Activated CD4-positive, alpha-beta T cell treated with anti-CD3 and anti-CD28 coated beads for 24 hours (primary cell): ENCODE data around the gene MR1.
"Not testable (repeated sequence)": the region's sequence is repeated elsewhere in the genome, so short reads cannot be mapped to it uniquely, and the experiment has no call there.

Experiments
- DNase-seq, 2 donors: peaks; one replicate each; pipeline ENCODE4 v3.0.0-alpha.2; 2020; ENCODE audit warnings: low read depth in 2 of 2

Gene MR1

DNA sequence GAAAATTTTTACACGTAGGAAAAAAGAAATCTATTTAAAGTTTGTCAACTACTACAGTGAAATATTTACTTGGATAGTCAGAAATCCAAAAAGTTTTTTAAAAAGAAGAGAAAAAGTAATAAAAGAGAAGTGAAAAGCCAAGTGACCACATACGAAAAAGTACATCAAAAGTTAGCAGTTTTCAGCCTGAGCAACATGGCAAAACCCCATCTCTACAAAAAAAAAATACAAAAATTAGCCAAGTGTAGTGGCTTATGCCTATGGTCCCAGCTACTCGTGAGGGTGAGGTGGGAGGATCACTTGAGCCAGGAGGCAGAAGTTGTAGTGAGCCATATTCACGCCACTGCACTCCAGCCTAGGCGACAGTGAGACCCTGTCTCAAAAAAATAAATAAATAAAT, 5.2 kb upstream of the MR1 start:
- no peak for DNase-seq

DNA sequence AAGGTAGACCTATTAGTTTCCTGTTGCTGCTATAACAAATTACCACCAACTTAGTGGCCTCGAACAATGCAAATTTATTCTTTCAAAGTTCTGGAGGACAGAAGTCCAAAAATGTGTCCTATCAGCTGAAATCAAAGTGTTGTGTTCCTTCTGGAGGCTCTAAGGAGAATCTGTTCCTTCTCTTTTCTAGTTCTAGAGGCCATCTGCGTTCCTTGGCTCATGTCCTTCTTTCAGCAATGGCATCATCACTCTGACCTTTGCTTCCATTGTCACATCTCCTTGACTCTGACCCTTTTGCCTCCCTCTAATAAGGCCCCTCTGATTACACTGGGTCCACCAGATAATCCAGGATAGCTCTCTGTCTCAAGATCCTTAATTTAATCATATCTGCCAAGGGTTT, 1.2 kb upstream of the MR1 start:
- DNase-seq = no peak

DNA sequence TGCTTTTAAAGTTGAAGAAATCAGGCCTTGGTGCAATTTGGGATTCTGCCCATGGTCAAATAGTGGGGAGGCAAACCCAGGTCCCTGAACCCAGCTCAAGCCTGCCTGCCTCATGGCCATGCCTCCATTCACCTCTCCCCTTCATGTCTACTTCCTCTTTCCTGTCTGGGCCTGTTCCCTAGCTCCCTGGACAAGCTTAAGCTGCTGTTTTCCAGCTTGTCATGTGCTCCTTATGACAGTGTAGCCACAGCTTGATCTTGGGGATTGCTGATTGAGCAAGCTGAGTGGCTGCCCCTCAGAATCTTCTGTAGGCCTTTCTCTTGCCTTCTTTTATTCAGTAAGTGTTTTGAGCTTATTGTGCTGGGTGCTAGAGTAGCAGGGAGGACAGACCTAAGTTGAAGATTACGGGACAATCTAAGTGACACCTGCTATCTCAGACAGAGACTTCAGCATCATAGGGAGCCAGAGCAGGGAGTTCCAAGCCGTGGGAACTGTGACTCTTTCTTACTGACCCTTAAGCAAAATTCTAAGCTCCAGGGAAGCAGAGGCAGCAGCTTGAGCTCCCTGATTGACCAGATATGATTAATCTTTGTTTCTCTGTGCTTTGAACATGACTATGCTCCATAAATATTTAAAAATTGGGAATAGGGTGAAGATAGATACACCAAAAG, 520 bp upstream of the MR1 start:
- no peak for DNase-seq

DNA sequence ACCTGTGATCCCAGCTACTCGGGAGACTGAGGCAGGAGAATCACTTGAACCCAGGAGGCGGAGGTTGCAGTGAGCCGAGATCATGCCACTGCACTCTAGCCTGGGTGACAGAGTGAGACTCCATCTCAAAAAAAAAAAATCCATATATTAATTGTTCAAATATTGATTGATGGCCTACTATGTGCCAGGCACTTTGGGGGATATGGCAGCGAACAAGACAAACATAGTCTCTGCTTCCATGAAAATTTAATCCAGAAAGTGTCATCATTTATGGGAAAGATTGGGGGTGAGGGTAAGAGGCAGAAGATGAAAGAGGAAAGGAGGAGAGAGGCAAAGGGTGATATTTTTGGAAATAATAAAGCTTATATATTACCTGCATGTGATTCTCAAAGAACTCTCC, 1.4 kb downstream of the MR1 start:
- DNase-seq = not testable (repeated sequence)

DNA sequence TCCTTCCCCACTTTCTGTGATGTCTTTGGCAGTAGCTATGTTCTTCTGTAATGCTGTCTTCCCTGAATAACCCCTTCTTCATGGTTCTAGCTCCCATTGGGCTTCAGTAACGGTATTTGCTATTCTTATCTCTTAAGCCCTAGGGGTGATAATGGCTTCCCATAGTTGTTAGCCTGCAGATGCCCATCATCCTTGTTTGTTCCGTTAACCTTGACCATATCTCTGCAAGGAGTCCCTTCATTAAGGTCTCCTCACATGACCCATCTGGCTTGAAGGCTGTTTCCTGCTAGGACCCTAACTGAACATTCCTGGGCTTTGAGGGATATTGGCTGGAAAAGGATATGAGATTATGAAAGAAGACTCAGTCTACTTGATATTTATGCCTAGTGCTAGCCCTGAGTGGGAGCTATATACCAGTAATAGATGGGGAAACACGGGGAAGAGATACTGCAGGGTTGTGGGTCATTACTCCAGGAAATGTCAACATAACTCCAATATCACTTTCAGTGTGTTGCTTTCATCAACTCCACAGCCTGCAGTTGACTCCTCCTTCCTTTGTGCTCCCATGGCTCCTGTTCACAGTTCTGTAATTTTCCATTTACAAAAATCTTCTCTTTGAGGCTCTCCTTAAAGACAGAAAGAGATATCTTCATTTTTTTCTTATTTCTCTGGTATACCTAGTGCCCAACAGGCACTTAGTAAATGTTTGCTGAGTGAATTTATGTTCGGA, 2.5 kb downstream of the MR1 start:
- no peak for DNase-seq

DNA sequence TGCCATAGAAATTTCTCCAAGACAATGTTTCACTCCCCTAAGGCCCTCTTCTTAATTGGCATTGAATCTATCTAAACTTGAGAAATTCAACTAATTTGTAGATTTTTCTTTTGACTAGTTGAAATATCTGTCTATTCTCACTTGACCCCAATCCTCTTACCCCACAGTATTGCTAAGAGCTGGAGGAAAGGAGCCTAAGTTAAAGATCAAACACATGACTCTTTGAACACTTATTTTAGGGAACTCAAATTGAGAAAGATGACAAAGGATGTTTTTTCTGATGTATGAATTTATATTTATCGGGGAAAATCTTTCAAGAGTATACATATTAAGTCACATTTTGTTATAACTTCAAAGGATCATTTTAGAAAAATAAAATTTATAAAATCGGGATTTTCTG, 3.6 kb downstream of the MR1 start:
- DNase-seq = no peak

DNA sequence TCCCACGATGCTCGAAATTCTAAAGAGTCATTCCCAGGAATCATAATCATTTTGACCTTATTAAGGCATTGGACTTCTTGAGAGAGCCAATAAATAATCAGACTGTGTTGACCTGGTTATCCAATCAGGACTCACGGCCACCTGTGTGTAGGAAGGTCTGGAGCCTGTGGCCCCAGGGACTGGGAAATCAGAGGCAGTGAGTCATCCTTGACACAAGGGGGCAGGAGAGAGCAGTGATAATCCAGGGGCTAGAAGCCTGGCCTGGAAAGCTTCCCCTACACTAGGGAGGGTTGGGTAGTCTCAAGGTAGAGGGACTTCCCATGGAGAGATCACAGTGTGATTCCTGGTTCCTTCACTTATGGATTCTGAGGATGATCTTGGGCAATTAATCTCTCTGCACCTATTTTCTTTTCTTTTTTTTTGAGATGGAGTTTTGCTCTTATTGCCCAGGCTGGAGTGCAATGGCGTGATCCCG, 4.7 kb downstream of the MR1 start:
- DNase-seq = peak; percentile 43 to 59

DNA sequence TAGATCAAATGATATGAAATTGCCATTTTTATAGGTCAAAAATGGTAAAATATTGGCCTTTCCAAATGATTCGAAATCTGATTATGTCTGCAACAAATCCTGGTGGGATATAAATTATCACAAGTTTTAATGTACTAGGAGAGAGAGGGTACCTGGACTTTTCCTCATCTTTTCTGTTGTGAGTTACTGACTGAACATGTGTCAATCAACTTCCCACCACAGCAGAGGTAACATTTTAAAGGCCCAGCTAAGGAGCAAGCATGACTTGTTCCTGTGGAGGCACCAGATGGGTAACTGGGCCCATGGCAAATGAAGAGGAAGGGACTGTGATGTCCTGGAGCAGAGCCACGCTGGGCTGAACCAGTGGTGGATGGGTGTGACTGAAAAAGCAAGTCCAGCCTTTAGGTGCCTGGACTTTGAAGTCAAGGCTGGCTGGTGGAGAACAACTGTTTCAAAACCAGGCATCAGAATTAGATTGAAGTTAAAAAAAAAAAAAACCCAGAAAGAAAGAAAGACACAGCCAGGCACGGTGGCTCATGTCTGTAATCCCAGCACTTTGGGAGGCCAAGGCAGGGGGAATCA, 6.6 kb downstream of the MR1 start:
- DNase-seq = no peak

DNA sequence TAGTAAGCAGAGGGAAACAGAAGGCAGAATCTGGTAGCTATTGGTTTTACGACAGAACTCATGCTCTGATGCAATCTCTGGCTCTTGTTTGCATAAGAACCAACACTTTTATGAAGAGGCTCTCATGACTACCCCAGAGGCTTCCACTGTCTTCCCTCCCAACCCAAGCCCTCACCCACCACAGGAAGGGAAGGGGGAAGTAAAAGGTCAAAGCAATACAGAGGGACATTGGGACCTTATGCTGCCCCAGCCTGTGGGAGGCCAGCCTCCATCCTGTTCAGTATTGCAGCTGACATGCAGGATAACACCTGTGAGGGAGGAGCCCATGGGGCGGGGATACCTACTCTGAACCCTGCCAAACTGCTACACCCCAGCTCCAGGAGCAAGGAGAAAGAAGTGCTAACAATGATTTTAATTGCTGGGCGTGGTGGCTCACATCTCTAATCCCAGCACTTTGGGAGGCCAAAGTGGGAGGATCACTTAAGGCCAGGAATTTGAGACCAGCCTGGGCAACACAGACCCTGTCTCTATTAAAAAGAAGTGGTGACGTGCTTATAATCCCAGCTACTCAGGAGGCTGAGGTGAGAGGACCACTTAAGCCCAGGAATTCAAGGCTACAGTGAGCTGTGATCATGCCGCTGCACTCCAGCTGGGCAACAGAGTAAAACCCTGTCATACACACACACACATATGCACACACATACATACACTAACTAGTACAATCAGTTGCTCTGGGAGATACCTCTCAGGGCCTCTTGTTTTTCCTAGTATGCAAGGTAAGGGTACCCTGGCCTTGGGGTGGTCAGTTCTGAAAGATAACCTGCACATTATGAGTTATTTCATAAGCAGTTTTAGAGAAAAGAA, 9.5 kb downstream of the MR1 start:
- DNase-seq = no peak

DNA sequence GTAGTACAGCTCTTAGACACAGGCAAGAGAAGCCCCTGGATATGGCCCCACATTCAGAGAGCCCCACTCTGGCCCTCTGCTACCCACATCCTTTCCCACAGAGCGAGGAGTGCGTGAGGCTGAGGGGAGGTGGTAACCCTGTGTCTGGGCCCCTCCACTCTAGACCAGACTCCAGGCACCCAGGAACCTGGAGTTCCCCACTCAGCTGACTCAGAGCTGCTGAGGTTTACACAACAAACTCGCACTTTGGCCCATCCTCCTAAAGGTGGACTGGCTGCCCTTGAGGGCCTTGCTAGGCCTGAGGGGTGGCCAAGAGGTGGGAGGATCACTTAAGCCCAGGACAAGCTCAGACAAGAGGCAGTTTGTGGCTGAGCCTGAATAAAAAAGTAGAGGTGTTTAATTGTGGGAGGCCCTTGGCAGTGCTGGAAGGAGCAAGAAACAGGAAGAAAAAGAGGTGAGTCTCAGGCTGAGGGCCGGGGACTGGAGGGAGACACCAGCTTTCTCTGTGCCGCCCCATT, 10.7 kb downstream of the MR1 start:
- no peak for DNase-seq

DNA sequence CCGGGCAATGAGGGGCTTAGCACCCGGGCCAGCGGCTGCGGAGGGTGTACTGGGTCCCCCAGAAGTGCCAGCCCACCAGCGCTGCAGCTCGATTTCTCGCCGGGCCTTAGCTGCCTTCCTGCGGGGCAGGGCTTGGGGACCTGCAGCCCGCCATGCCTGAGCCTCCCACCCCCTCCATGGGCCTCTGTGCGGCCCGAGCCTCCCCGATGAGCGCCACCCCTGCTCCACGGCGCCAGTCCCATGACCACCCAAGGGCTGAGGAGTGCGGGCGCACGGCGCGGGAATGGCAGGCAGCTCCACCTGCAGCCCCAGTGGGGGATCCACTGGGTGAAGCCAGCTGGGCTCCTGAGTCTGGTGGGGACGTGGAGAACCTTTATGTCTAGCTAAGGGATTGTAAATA, 12.2 kb downstream of the MR1 start:
- DNase-seq = not testable (repeated sequence)

DNA sequence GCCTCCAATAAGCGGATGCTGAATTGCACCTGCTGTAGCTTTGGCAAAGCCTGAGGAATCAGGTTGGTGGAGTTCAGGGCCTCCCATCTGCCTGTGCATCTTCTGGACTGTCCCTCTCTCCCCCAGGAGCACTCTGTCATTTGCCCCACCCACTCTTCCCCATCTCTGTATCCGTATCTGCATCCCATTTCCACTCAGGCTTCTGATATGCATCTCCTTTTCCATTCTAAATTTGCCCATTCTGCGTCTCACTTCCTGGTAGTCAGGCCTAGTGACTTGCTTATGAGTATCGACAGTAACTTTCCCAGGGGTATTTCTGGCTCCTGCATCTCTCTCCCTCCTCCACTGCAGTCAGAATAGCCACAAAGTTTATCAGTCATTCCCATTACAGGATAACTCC, 15.6 kb downstream of the MR1 start:
- DNase-seq = no peak

DNA sequence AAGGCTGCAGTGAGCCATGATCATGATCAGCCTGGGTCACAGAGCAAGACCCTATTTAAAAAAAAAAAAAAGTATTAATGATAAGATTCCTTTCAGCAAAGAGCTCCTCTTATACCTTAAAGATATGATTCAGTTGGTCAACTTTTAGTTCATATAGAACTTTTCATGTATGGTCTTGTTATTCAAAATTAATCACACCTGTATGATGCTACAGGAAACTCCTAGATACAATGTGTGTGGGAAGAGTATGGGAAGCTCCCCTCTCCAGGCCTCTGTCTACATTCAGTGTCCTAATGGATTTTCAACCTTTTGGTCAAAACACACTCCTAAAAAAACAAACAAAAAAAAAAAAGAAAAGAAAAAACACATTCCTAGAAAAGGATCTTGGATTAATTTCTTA, 17.1 kb downstream of the MR1 start:
- no peak for DNase-seq

DNA sequence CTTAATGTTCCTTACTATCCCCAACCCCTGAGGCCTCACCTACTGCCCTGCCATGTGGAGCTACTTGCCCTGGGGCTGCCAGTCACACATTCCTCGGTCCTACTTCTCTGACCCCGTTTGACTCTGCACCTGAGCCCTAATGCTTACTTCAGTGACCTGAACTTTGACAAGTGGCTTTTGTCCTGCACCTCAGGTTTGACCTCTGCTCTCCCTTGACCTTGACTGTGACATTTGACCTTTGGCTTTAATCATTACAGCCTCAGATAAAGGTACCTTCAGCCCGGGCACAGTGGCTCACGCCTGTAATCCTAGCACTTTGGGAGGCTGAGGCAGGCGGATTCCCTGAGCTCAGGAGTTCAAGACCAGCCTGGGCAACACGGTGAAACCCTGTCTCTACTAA, 22.8 kb downstream of the MR1 start:
- DNase-seq = no peak

DNA sequence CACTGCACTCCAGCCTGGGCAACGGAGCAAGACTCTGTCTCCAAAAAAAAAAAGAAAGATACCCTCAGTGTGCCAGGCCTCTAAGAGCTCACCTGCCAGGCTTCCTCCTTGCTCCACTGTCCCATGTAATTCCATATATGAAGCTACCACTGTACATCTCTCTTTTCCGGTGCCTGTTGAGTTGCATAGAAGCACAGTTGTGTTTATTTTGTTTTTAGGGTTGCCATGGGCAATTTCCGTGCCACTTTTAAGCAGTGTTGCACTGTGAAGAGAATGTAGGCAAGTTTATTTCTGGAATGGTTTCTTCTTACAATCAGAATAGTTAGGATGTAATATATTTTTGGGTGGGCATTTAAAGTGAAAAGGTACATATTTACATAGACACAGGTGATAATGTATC, 23.3 kb downstream of the MR1 start:
- no peak for DNase-seq

DNA sequence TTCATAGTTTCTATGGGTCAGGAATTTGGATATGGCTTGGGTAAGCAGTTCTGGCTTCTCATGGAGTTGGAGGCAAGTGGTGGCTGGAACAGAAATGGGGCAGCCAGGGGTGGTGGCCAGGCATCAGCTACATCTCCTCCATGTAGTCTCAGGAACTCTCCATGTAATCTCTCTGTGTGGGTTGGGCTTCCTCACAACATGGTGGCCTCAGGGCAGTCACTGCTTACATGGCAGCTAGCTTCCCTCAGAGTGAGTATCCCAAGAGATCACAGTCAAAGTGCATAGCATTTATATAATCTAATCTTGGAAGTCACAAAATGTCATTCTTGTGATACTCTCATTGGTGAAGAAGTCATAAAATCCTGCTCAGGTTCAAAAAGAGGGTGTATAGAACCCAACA, 25.7 kb downstream of the MR1 start:
- DNase-seq = no peak

DNA sequence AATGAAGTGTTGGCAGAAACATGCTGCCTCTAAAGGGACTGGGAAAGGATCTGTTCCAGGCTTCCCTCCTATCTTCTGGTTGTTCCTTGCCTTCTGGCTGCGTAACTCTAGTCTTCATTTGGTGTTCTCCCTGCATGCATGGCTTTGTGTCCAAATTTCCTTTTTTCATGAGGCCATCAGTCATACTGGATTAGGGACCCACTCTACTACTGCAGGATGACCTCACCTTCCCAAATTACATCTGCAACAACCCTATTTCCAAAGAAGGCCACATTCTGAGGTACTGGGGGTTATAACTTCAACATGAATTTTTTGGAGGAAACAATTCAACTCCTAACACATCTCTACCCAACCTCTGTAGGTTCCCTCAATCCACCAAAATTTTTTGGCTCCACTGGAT, 26.3 kb downstream of the MR1 start:
- DNase-seq = no peak

DNA sequence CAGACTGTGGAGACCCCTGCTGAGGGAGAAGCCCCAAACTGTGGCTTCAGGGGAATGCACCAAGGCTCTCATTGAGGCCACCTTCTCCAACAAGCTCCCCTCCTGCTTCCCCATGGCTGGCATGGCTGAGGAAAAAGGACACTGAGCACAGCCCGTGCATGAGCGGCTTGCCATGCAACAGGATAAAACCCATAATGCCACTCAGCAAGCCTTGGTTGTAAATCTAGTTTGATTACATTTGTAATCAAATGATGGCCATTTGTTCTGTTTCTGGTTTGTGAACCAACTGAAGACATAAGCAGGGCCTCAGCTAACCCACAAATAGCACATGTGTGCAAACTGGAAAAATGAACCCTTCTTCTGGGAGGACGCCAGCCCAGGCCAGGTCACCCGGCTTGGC, 27.2 kb downstream of the MR1 start:
- DNase-seq = not testable (repeated sequence)

DNA sequence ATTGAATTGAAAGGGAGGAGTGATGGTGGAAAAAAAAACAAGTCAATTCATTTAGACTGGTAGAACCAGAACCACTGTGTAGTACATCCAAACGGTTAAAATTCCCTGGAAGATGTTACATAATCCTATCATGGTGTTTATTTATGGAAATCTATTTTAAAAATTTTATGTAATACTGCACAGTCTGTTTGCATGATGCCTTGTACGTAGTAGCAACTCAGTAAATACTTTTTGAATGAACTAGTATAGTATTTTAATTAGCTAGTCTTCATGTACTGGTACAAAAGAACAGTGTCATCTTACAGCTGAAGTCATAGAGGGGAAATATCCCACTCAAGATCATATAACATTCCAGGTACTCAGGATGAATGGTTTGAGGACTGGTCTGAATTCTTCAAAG, 27.7 kb downstream of the MR1 start:
- no peak for DNase-seq

DNA sequence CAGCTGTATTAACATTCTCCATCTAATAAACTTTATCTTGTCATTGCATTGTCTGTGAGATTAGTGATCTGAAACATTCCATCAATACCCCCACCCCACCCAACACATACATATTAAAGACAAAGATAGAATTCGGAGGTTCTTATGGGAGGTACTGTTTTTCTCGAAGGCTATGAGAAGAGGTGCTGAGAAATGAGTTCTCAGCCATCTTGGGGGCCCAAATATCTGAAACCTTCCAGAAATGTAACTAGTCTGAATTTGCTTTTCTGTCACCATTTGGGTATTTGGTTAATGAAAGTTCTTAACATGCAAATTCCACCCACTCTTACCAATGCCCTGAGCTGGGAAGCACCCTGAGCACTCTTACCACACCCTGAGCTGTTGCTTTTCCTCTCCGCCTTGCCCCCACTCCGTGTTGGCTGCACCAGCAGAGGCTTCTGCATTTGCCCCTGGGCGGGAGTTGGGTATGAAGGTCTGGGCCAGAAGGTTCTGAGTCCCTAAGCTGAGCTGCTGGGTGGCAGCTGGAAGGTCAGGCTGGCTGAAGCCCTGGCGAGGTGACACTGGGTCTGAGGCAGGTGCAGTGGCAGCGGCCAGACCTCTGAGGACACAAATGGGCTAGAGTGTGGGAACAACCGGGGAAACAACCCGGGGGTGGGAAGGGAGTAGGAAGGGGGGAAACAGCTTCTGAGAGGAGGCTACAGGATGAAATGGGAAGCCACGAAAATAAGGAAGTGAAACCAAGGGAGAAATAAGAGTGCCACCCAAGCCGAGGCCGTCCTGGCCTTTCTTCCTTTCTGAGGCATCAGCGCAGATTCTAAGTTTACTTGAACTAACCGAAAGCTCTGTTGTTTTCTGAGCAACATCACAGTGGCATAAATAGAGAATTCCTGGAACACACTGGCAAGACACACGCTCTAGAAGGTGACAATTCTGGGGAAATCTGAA, 28.4 kb downstream of the MR1 start:
- no peak for DNase-seq

DNA sequence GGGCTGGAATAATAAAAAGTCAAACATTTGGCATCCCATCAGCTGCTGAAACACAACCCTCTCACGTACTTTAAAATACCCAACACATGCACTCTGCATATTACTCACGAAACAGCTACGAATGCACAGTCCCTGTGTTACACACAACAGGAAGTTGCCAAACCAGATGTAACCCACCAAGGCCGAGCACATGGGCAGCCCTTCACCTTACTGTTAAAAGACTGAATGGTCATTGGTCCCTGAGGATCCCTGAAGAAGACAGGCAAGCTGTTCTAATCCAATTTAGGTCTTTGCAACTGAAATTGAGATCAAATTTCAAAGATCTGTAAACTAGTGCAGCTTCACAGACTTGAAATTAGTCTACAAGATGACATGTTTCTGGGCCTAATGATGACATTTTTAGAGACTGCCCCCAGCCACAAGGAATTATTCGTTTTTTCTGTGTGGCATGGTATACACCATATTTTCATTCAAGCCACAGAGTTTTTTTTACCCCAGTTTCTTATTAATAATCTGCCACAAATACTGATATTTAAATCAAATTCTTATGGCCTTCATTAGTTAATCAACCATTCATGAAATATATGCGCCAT, 29.1 kb downstream of the MR1 start:
- no peak for DNase-seq
